SK-N-SH treated with all-trans-retinoic acid at 6 μM for 48 hours (cell line): Measurements from ENCODE around the gene ALG12.

Experiments
- ATAC-seq: fragments of 200-7000 bp; cut with Tn5 transposase; 3 replicates; pipeline ENCODE4 v1.9.1; 2020; ENCODE audit warnings: mild to moderate bottlenecking, moderate library complexity
- ARNTL ChIP-seq: fragments of 450-650 bp; formaldehyde crosslinking; IDR thresholded peaks from 2 replicates; pipeline ENCODE4 v1.5.0; 2020; ENCODE audit warnings: low read depth, mild to moderate bottlenecking, moderate library complexity, borderline replicate concordance
- BACH2 ChIP-seq: fragments of 250-450 bp; sonication (Bioruptor Pico); IDR thresholded peaks from 2 replicates; pipeline ENCODE4 v1.9.0; 2021; ENCODE audit warnings: mild to moderate bottlenecking, borderline replicate concordance
- CSDC2 ChIP-seq: fragments of 250-450 bp; sonication (Bioruptor Pico); IDR thresholded peaks from 2 replicates; pipeline ENCODE4 v1.5.0; 2020; ENCODE audit warnings: mild to moderate bottlenecking, moderate library complexity
- CSRNP3 ChIP-seq: fragments of 250-450 bp; sonication (Bioruptor Pico); IDR thresholded peaks from 2 replicates; pipeline ENCODE4 v1.5.1; 2021; ENCODE audit warnings: mild to moderate bottlenecking, moderate library complexity
- ESRRG ChIP-seq: fragments of 250-450 bp; sonication (Bioruptor Pico); IDR thresholded peaks from 2 replicates; pipeline ENCODE4 v1.6.1; 2021; ENCODE audit warnings: mild to moderate bottlenecking
- GLIS3 ChIP-seq: fragments of 250-450 bp; sonication (Bioruptor Pico); IDR thresholded peaks from 2 replicates; pipeline ENCODE4 v1.5.0; 2020; ENCODE audit warnings: mild to moderate bottlenecking, moderate library complexity
- ISL1 ChIP-seq: fragments of 250-450 bp; sonication (Bioruptor Pico); IDR thresholded peaks from 2 replicates; pipeline ENCODE4 v2.1.2; 2022; ENCODE audit warnings: mild to moderate bottlenecking, moderate library complexity
- OSR1 ChIP-seq: fragments of 250-450 bp; sonication (Bioruptor Pico); IDR thresholded peaks from 2 replicates; pipeline ENCODE4 v1.8.0; 2022; ENCODE audit warnings: moderate library complexity, mild to moderate bottlenecking, inconsistent platforms
- PATZ1 ChIP-seq: fragments of 250-450 bp; sonication (Bioruptor Pico); IDR thresholded peaks from 2 replicates; pipeline ENCODE4 v1.8.0; 2020; ENCODE audit warnings: mild to moderate bottlenecking, moderate library complexity, borderline replicate concordance
- POU6F1 ChIP-seq: fragments of 250-450 bp; sonication (Bioruptor Pico); IDR thresholded peaks from 2 replicates; pipeline ENCODE4 v1.8.0; 2021; ENCODE audit warnings: low read depth, mild to moderate bottlenecking, moderate library complexity, borderline replicate concordance
- PPARA ChIP-seq: fragments of 250-450 bp; sonication (Bioruptor Pico); IDR thresholded peaks from 2 replicates; pipeline ENCODE4 v1.5.0; 2020; ENCODE audit warnings: mild to moderate bottlenecking, borderline replicate concordance
- RARB ChIP-seq: fragments of 250-450 bp; sonication (Bioruptor Pico); IDR thresholded peaks from 2 replicates; pipeline ENCODE4 v1.8.0; 2021; ENCODE audit warnings: mild to moderate bottlenecking, moderate library complexity
- SNAI2 ChIP-seq: fragments of 250-450 bp; sonication (Bioruptor Pico); IDR thresholded peaks from 2 replicates; pipeline ENCODE4 v1.5.0; 2020; ENCODE audit warnings: mild to moderate bottlenecking, moderate library complexity
- TCF4 ChIP-seq: fragments of 250-450 bp; sonication (Bioruptor Pico); IDR thresholded peaks from 2 replicates; pipeline ENCODE4 v1.8.0; 2021; ENCODE audit warnings: mild to moderate bottlenecking, moderate library complexity, borderline replicate concordance
- TOX ChIP-seq: fragments of 250-450 bp; sonication (Bioruptor Pico); IDR thresholded peaks from 2 replicates; pipeline ENCODE4 v1.8.0; 2021; ENCODE audit warnings: mild to moderate bottlenecking, moderate library complexity, borderline replicate concordance
- TSHZ2 ChIP-seq: fragments of 250-450 bp; sonication (Bioruptor Pico); IDR thresholded peaks from 2 replicates; pipeline ENCODE4 v1.5.0; 2020; ENCODE audit warnings: mild to moderate bottlenecking, moderate library complexity
- ZC3H10 ChIP-seq: fragments of 250-450 bp; sonication (Bioruptor Pico); IDR thresholded peaks from 2 replicates; pipeline ENCODE4 v1.5.1; 2021; ENCODE audit warnings: mild to moderate bottlenecking, moderate library complexity
- ZFP3 ChIP-seq: fragments of 250-450 bp; sonication (Bioruptor Pico); IDR thresholded peaks from 2 replicates; pipeline ENCODE4 v1.5.0; 2020; ENCODE audit warnings: mild to moderate bottlenecking, moderate library complexity
- ZFP30 ChIP-seq: fragments of 450-650 bp; formaldehyde crosslinking; IDR thresholded peaks from 2 replicates; pipeline ENCODE4 v1.5.0; 2022; ENCODE audit warnings: mild to moderate bottlenecking, moderate library complexity
- ZNF565 ChIP-seq: fragments of 450-650 bp; formaldehyde crosslinking; conservative IDR thresholded peaks from 2 replicates; pipeline ENCODE4 v1.5.0; 2020; ENCODE audit warnings: low read depth, mild to moderate bottlenecking, moderate library complexity
- ZNF70 ChIP-seq: fragments of 450-650 bp; formaldehyde crosslinking; IDR thresholded peaks from 2 replicates; pipeline ENCODE4 v1.5.0; 2020; ENCODE audit warnings: mild to moderate bottlenecking, moderate library complexity

ALG12 gene

GRCh38 chr22:49954354-49954753, 36.1 kb upstream of the ALG12 start:
- ATAC-seq, result no peak
- TF ChIP-seq POU6F1 (CRISPR knock-in tag) (no peak), ZNF565 (CRISPR knock-in tag) (no peak), PATZ1 (no peak), TOX (CRISPR knock-in tag) (no peak), CSDC2 (CRISPR knock-in tag) (no peak), ISL1 (CRISPR knock-in tag) (no peak), RARB (CRISPR knock-in tag) (no peak), TSHZ2 (no peak), GLIS3 (CRISPR knock-in tag) (no peak), TCF4 (CRISPR knock-in tag) (no peak)

- ATAC-seq, result no peak
- TF ChIP-seq PATZ1, result no peak
- no peak for TF ChIP-seq PPARA
- TF ChIP-seq ZNF70, result no peak
- TF ChIP-seq RARB (CRISPR knock-in tag), result no peak
- TF ChIP-seq CSDC2 (CRISPR knock-in tag), result no peak
- no peak for TF ChIP-seq POU6F1 (CRISPR knock-in tag)
- no peak for TF ChIP-seq ARNTL (CRISPR knock-in tag)
- no peak for TF ChIP-seq ESRRG (CRISPR knock-in tag)
- TF ChIP-seq SNAI2 (CRISPR knock-in tag), result no peak
- TF ChIP-seq ISL1 (CRISPR knock-in tag), result no peak
- TF ChIP-seq TCF4 (CRISPR knock-in tag), result no peak
- TF ChIP-seq ZFP30 (CRISPR knock-in tag), result no peak
- TF ChIP-seq ZFP3 (CRISPR knock-in tag), result no peak
- TF ChIP-seq TOX (CRISPR knock-in tag), result no peak
- TF ChIP-seq OSR1 (CRISPR knock-in tag), result no peak
- TF ChIP-seq BACH2 (CRISPR knock-in tag), result no peak
- TF ChIP-seq GLIS3 (CRISPR knock-in tag), result no peak
- TF ChIP-seq ZC3H10 (CRISPR knock-in tag), result no peak
- no peak for TF ChIP-seq TSHZ2
- no peak for TF ChIP-seq CSRNP3 (CRISPR knock-in tag)
Measured at GRCh38 chr22:49953680-49954344, 35.6 kb upstream of the ALG12 start.
